Fibroblast of peridontal ligament (primary cell): ENCODE data around the gene MYO9B.
"Not testable (repeated sequence)": the region's sequence is repeated elsewhere in the genome, so short reads cannot be mapped to it uniquely, and the experiment has no call there.

Source experiments
- DNase-seq: peaks from one replicate; pipeline ENCODE4 v3.0.0-alpha.2; 2010; ENCODE audit errors: extremely low read depth

The MYO9B gene

GRCh38 chr19:17088552-17088951 lies 13.0 kb downstream of the MYO9B start:
- no peak for DNase-seq

GRCh38 chr19:17090583-17090982 lies 15.0 kb downstream of the MYO9B start:
- no peak for DNase-seq

GRCh38 chr19:17091758-17092333 lies 16.3 kb downstream of the MYO9B start:
- no peak for DNase-seq

- no peak for DNase-seq
Measured at GRCh38 chr19:17092696-17093095, 17.1 kb downstream of the MYO9B start.

GRCh38 chr19:17094694-17095093 lies 19.1 kb downstream of the MYO9B start:
- DNase-seq, result not testable (repeated sequence)

GRCh38 chr19:17095141-17095919 lies 19.8 kb downstream of the MYO9B start:
- peak; percentile 35 for DNase-seq

GRCh38 chr19:17097593-17098126 lies 22.1 kb downstream of the MYO9B start:
- peak; percentile 39 for DNase-seq

GRCh38 chr19:17098326-17098725 lies 22.7 kb downstream of the MYO9B start:
- DNase-seq, result no peak

- no peak for DNase-seq
Measured at GRCh38 chr19:17101686-17102628, 26.4 kb downstream of the MYO9B start.

GRCh38 chr19:17103177-17103576 lies 27.6 kb downstream of the MYO9B start:
- DNase-seq, result peak; percentile 35

- no peak for DNase-seq
Measured at GRCh38 chr19:17104679-17105078, 29.1 kb downstream of the MYO9B start.

GRCh38 chr19:17105556-17105955 lies 30.0 kb downstream of the MYO9B start:
- no peak for DNase-seq

GRCh38 chr19:17106964-17107363 lies 31.4 kb downstream of the MYO9B start:
- not testable (repeated sequence) for DNase-seq

GRCh38 chr19:17107546-17108452 lies 32.2 kb downstream of the MYO9B start:
- DNase-seq, result peak; percentile 95

- no peak for DNase-seq
Measured at GRCh38 chr19:17108453-17108784, 32.8 kb downstream of the MYO9B start.

GRCh38 chr19:17109300-17109699 lies 33.7 kb downstream of the MYO9B start:
- DNase-seq, result no peak

GRCh38 chr19:17109962-17110598 lies 34.5 kb downstream of the MYO9B start:
- no peak for DNase-seq

- DNase-seq, result no peak
Measured at GRCh38 chr19:17110599-17110966, 35.0 kb downstream of the MYO9B start.

GRCh38 chr19:17111766-17112165 lies 36.2 kb downstream of the MYO9B start:
- DNase-seq, result no peak

- no peak for DNase-seq
Measured at GRCh38 chr19:17112271-17112670, 36.7 kb downstream of the MYO9B start.

- no peak for DNase-seq
Measured at GRCh38 chr19:17112700-17113099, 37.1 kb downstream of the MYO9B start.
